WERI-Rb-1 (cell line): ENCODE measurements around the gene PSMD6.
A peak's percentile ranks its signal among the peaks of the same experiment; 100 is the strongest.

Experiments
- DNase-seq: peaks from one replicate; pipeline ENCODE4 v3.0.0-alpha.2; 2020
- H3K27ac ChIP-seq: fragments of 250-450 bp; sonication (Bioruptor Pico); 2 replicates; pipeline ENCODE4 v1.5.1; 2020; ENCODE audit warnings: mild to moderate bottlenecking, moderate library complexity
- H3K27me3 ChIP-seq: fragments of 250-450 bp; sonication (Bioruptor Pico); 2 replicates; pipeline ENCODE4 v1.5.1; 2021; ENCODE audit warnings: mild to moderate bottlenecking, low read depth, moderate library complexity; ENCODE audit not compliant: insufficient read depth, severe bottlenecking
- H3K36me3 ChIP-seq: fragments of 250-450 bp; sonication (Bioruptor Pico); 2 replicates; pipeline ENCODE4 v1.5.1; 2020; ENCODE audit warnings: mild to moderate bottlenecking, moderate library complexity
- H3K4me3 ChIP-seq: 2 replicates; pipeline ENCODE4 v1.5.1; 2011; ENCODE audit warnings: low read depth, mild to moderate bottlenecking, control low read depth, low read length
- H3K9me3 ChIP-seq: fragments of 250-450 bp; sonication (Bioruptor Pico); 2 replicates; pipeline ENCODE4 v1.5.1; 2021; ENCODE audit warnings: mild to moderate bottlenecking, moderate library complexity; ENCODE audit not compliant: severe bottlenecking
- TF ChIP-seq, protein P1 (sequence below): IDR thresholded peaks from 2 replicates; pipeline ENCODE4 v1.5.1; 2011; ENCODE audit warnings: low read depth, mild to moderate bottlenecking, control low read depth, inconsistent platforms, low read length

The PSMD6 gene

DNA sequence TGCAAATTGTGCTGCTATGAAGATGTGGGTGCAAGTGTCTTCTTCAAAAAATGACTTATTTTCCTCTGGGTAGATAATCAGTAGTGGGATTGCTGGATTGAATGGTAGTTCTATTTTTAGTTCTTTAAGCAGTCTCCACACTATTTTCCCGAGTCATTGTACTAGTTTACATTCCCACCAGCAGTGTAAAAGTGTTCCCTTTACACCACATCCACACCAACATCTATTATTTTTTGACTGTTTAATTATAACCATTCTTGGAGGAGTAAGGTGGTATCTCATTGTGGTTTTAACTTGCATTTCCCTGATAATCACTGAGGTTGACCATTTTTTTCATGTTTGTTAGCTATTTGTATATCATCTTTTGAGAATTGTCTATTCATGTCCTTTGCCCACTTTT, 19.7 kb upstream of the PSMD6 start:
- H3K36me3 ChIP-seq, result no peaks in the 10 kb centered on the region
- H3K9me3 ChIP-seq, result no peaks in the 10 kb centered on the region
- no peak overlapping the region for H3K27ac ChIP-seq
- no peak overlapping the region for H3K4me3 ChIP-seq
- DNase-seq, result no peak
- no peaks in the 10 kb centered on the region for H3K27me3 ChIP-seq
- TF ChIP-seq, protein P1, sequence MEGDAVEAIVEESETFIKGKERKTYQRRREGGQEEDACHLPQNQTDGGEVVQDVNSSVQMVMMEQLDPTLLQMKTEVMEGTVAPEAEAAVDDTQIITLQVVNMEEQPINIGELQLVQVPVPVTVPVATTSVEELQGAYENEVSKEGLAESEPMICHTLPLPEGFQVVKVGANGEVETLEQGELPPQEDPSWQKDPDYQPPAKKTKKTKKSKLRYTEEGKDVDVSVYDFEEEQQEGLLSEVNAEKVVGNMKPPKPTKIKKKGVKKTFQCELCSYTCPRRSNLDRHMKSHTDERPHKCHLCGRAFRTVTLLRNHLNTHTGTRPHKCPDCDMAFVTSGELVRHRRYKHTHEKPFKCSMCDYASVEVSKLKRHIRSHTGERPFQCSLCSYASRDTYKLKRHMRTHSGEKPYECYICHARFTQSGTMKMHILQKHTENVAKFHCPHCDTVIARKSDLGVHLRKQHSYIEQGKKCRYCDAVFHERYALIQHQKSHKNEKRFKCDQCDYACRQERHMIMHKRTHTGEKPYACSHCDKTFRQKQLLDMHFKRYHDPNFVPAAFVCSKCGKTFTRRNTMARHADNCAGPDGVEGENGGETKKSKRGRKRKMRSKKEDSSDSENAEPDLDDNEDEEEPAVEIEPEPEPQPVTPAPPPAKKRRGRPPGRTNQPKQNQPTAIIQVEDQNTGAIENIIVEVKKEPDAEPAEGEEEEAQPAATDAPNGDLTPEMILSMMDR, result no peak

DNA sequence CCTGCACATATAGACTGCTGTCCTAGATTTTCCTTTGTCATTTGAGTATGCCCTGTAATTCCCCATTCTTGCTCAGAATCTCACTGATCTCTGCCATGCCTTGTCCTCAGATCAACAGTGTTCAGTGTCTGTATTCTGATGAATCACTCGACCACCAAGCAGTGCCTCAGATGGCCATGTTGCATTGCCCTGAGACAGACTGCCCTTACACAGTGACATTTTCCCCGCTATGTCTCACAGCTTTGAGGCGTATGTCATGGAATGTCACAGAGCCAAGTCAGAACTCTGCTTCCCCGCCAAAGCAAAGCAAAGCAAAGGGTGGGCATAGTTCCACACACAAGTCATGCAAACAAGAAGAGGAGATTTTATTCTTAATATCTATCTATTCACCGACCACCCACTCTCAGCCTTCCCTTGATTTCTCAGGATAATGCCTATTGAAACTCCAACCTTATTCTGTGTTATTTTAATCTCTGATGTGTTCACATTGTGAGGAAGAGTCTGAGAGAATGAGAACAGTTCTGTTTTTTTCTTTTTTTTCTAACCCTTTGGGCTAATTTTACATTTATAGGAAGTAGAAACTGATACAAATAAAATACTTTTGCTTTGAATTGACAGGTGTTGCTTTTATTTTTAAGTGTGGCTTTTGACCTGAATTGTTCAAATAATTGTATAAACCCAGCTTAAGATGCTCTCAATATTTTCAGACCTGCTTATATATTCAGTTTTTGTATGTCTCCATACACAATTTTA, 16.9 kb upstream of the PSMD6 start:
- Histone ChIP-seq H3K27ac (no peak overlapping the region), H3K27me3 (no peaks in the 10 kb centered on the region), H3K36me3 (no peaks in the 10 kb centered on the region), H3K4me3 (no peak overlapping the region), H3K9me3 (peaks cover 4% of the 10 kb centered on the region)
- TF ChIP-seq, protein P1, result no peak
- DNase-seq, result no peak

DNA sequence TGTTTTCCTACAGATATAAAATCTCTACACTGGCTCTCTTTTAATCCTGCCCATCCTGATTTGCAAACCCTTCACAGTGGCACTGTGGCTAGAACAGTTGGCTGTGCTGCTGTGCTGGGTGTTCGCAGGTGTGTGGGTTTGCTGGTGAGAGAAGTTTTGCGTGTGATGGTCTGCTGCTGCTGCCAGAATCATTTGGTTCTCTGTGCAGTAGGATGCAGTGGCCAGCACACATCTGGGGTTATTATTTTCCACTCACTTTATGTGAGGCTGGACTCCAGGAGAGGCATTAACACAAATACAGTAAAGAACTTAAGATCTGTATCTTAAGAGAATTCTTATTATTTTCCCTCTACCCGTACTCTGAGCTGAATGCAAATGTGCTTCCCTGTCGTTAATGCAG, 16.0 kb upstream of the PSMD6 start:
- Histone ChIP-seq H3K27ac (no peak overlapping the region), H3K9me3 (peaks cover 7% of the 10 kb centered on the region), H3K27me3 (no peaks in the 10 kb centered on the region), H3K36me3 (no peaks in the 10 kb centered on the region), H3K4me3 (no peak overlapping the region)
- TF ChIP-seq, protein P1, result no peak
- no peak for DNase-seq

DNA sequence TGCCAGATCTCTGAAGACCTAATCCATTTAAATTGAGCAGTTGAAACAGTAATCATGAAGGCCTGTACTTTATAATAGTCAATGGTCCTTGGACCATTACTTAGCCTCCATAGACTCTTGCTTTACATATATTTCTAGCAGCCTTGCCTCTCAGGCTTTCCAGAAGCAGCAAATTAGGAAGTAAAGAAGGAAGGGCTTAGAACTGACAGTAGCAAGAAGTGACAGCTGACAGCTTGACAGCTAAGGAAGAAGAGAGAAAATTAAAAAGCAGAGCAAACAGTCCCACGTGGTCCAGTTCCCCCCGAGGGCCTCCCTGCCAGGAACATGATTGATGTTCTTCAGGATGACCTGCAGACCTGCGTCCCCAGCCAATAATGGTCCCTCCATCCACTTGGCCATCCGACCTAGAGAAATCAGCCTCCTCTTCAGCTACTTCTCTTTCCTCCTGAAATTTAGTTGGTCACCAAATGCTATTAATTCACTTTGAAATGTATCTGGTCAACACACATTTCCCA, 15.0 kb upstream of the PSMD6 start:
- H3K27ac ChIP-seq, result no peak overlapping the region
- TF ChIP-seq, protein P1, result no peak
- H3K36me3 ChIP-seq, result no peaks in the 10 kb centered on the region
- DNase-seq, result peak; percentile 11
- no peak overlapping the region for H3K4me3 ChIP-seq
- H3K9me3 ChIP-seq, result peaks cover 17% of the 10 kb centered on the region
- no peaks in the 10 kb centered on the region for H3K27me3 ChIP-seq

DNA sequence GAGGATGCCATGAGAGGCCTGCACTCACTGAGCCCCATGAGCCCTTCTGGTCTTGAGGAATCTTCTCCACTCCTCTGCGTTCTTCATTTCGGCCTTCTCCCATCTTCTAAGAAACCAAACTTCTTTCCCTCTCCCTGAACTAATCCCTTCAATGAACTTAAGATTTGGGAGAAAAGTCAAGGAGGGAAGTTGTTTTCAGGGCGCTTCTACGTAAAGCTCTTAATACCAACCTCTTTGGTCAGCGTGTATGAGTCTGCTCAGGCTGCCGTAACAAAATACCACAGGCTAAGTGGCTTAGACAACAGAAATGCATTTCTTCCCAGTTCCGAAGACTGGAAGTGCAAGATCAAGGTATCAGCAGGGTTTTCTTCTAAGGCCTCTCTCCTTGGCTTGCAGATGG, 13.8 kb upstream of the PSMD6 start:
- no peak overlapping the region for H3K4me3 ChIP-seq
- no peak overlapping the region for H3K27ac ChIP-seq
- TF ChIP-seq, protein P1, result no peak
- no peak for DNase-seq
- H3K36me3 ChIP-seq, result no peaks in the 10 kb centered on the region
- no peaks in the 10 kb centered on the region for H3K27me3 ChIP-seq
- peaks cover 17% of the 10 kb centered on the region for H3K9me3 ChIP-seq

DNA sequence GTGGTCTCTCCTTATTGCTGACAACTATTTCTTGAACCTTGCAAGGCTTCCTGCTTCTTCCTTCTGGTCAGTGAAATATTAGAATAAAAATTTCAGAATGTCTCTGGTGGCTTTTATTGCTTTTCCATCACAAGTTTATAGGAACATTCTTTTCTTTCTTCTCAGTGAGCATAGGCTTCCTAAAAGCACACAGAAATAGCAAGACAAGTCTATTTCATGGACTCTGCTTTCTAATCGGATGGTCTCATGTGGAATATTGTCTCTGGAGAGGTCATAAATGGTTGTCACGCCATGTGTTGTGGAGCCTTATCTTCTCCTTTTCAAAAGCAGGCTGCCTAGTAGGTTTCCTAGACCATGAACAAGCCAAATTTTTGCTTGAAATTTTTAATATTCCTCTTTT, 9.8 kb upstream of the PSMD6 start:
- Histone ChIP-seq H3K9me3 (peaks cover 17% of the 10 kb centered on the region), H3K36me3 (no peaks in the 10 kb centered on the region), H3K27ac (no peak overlapping the region), H3K27me3 (no peaks in the 10 kb centered on the region), H3K4me3 (no peak overlapping the region)
- no peak for DNase-seq
- TF ChIP-seq, protein P1, result no peak
